ENCODE data around the gene PLXNA4. TPM values are rescaled to one million over a fixed set of nuclear protein-coding genes. Genes with fewer than 3 reads are reported as not detected.
A peak's percentile ranks its signal among the peaks of the same experiment; 100 is the strongest.
"Not testable (repeated sequence)": the region's sequence is repeated elsewhere in the genome, so short reads cannot be mapped to it uniquely, and the experiment has no call there.

The PLXNA4 gene
- total RNA-seq, 1 experiment from 2014 or later: 11.2 TPM

- H3K27me3 ChIP-seq: peaks cover 3% of the 10 kb centered on the region; the same call in 1 of the 2 replicates
- H3K4me1 ChIP-seq: no peaks in the 10 kb centered on the region
- no peak overlapping the region for H3K27ac ChIP-seq
- no peaks in the 10 kb centered on the region for H3K9me3 ChIP-seq (replicated peaks)
- no peaks in the 10 kb centered on the region for H3K36me3 ChIP-seq
- no peak for DNase-seq
- H3K4me3 ChIP-seq: no peak overlapping the region
Observed at GRCh38 chr7:132603220-132603833, 27.1 kb upstream of the PLXNA4 start.

DNA sequence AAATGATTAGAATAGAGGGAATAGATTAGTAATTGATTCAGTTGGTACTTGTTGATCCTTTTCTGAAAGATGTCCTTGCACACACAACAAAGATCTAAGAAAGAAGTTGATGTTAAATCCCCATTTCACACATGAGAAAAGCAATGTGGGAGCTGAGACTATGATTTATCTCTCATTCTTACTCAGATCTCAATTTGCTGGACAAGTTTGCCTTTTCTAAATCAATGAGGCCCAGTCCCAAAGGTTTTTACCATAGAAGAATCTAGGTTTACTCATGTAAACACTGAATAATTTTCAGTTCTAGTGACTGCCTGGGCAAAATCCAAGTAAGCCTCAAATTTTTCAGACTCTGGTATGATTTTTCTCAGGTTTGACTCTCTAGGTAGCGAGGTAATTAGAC, 25.5 kb upstream of the PLXNA4 start:
- Histone ChIP-seq H3K9me3 (replicated peaks) (no peaks in the 10 kb centered on the region), H3K27ac (no peak overlapping the region), H3K36me3 (no peaks in the 10 kb centered on the region), H3K4me3 (no peak overlapping the region), H3K27me3 (peaks cover 3% of the 10 kb centered on the region; the same call in 1 of the 2 replicates), H3K4me1 (no peaks in the 10 kb centered on the region)
- no peak for DNase-seq

GRCh38 chr7:132596588-132596987, 20.3 kb upstream of the PLXNA4 start:
- Histone ChIP-seq H3K4me1 (no peaks in the 10 kb centered on the region), H3K27me3 (no peaks in the 10 kb centered on the region; the same call in 1 of the 2 replicates), H3K9me3 (replicated peaks) (no peaks in the 10 kb centered on the region), H3K36me3 (no peaks in the 10 kb centered on the region), H3K27ac (no peak overlapping the region), H3K4me3 (no peak overlapping the region)
- no peak for DNase-seq

DNA sequence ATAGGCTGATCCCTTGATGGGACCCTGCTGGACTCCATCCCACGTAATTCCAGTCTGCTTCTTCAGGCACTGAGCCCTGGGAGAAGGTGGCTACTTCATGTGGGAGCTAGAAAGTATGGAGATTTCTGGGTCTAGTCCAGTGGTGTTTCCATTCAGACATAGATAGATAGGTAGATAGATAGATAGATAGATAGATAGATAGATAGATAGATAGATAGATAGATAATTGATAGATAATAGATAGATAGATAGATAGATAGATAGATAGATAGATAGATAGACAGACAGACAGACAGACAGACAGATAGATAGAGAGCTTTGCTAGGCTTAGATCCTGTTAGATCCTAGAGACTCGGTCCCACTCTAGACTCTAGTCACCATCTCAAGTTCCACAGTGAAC, 18.5 kb upstream of the PLXNA4 start:
- DNase-seq; H3K9me3 ChIP-seq (replicated peaks); H3K27me3 ChIP-seq; H3K27ac ChIP-seq; H3K4me1 ChIP-seq; H3K36me3 ChIP-seq; H3K4me3 ChIP-seq: not testable (repeated sequence)

GRCh38 chr7:132592936-132593335, 16.7 kb upstream of the PLXNA4 start:
- H3K27ac ChIP-seq: no peak overlapping the region
- no peaks in the 10 kb centered on the region for H3K9me3 ChIP-seq (replicated peaks)
- no peaks in the 10 kb centered on the region for H3K4me1 ChIP-seq
- H3K27me3 ChIP-seq: 0 out of 2 replicates have a peak, but pooled peaks cover 4% of the 10 kb centered on the region
- no peaks in the 10 kb centered on the region for H3K36me3 ChIP-seq
- no peak for DNase-seq
- H3K4me3 ChIP-seq: no peak overlapping the region

DNA sequence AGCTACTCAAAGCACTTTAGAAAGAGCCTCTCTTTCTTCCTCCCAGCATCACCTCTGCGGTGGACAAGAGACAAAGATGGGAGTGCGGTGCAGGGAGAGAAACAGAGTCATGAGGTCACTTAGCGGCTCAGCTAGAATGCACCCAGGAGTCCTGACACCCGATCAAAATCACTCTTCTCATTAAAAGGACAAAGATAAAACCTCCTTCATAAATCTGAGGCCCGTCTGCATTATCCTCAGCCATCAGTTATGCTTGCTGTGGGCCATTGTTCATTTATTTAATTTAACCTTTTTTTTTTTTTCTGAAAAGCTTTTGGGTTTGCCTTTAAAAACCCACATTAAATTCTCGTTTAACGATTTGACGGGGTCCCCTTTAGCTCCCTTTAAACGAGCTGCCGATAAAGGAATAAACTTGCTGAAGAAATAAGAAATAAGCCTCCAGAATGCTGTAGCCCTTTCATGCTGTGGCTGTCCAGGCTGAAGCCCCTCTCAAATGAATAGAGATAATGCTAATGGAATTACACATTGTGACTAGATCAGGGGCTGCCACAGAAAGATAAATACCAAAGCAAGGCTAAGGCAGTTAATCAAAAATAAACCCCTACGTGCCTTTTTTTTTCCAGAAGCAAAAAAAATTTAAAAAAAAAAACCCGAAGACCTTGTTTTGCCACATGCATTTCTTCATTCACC, 16.1 kb upstream of the PLXNA4 start:
- no peak for DNase-seq
- H3K4me3 ChIP-seq: no peak overlapping the region
- no peak overlapping the region for H3K27ac ChIP-seq
- H3K27me3 ChIP-seq: 0 out of 2 replicates have a peak, but pooled peaks cover 4% of the 10 kb centered on the region
- no peaks in the 10 kb centered on the region for H3K36me3 ChIP-seq
- H3K4me1 ChIP-seq: no peaks in the 10 kb centered on the region
- H3K9me3 ChIP-seq (replicated peaks): no peaks in the 10 kb centered on the region

DNA sequence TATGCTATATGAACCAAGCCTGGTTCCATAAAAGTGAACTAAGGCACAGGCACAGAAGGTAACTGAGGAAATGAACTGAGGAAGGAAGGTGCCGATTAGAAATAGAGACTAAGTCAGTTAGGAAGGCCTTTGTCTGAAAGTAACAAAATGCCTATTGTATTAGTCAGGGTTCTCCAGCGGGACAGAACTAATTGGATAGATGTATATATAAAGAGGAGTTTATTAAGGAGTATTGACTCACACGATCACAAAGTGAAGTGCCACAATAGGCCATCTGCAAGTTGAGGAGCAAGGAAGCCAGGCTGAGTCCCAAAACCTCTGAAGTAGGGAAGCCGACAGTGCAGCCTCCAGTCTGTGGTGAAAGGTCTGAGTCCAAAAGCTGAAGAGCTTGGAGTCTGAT, 13.9 kb upstream of the PLXNA4 start:
- Histone ChIP-seq H3K36me3 (no peaks in the 10 kb centered on the region), H3K27ac (no peak overlapping the region), H3K4me3 (no peak overlapping the region), H3K9me3 (replicated peaks) (no peaks in the 10 kb centered on the region), H3K4me1 (no peaks in the 10 kb centered on the region), H3K27me3 (0 out of 2 replicates have a peak, but pooled peaks cover 4% of the 10 kb centered on the region)
- no peak for DNase-seq

- no peak for DNase-seq
- Histone ChIP-seq H3K9me3 (replicated peaks) (no peaks in the 10 kb centered on the region), H3K4me1 (no peaks in the 10 kb centered on the region), H3K4me3 (no peak overlapping the region), H3K27ac (no peak overlapping the region), H3K27me3 (0 out of 2 replicates have a peak, but pooled peaks cover 4% of the 10 kb centered on the region), H3K36me3 (no peaks in the 10 kb centered on the region)
Observed at GRCh38 chr7:132588596-132588995, 12.3 kb upstream of the PLXNA4 start.

- Histone ChIP-seq H3K9me3 (replicated peaks) (no peaks in the 10 kb centered on the region), H3K27me3 (no peaks in the 10 kb centered on the region), H3K36me3 (no peaks in the 10 kb centered on the region), H3K4me1 (no peaks in the 10 kb centered on the region), H3K27ac (no peak overlapping the region), H3K4me3 (no peak overlapping the region)
- no peak for DNase-seq
Observed at GRCh38 chr7:132584796-132585494, 8.7 kb upstream of the PLXNA4 start.

DNA sequence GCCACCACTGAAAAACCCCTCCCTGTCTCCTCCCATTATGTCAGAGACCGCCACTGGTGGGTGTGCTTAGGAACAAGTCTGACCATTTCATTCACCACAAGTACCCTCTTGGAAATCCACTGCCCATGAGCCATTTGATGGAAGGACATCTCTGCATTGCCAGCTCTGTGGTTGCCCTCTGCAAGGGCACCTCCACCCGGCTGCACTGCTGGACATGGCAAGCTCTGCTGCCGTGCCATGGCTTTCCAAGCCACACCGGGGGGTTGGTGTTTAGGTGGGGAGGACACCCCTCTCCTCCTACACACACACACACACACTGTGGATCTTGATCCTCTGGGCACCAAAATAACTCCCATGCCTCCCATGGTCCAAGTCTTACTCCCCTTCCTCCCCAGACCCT, 5.2 kb upstream of the PLXNA4 start:
- Histone ChIP-seq H3K9me3 (replicated peaks) (no peaks in the 10 kb centered on the region), H3K27ac (no peak overlapping the region), H3K4me1 (no peaks in the 10 kb centered on the region), H3K27me3 (no peaks in the 10 kb centered on the region), H3K36me3 (no peaks in the 10 kb centered on the region), H3K4me3 (no peak overlapping the region)
- no peak for DNase-seq

- H3K9me3 ChIP-seq (replicated peaks): no peaks in the 10 kb centered on the region
- DNase-seq: peak; percentile 76 to 90
- H3K36me3 ChIP-seq: no peaks in the 10 kb centered on the region
- no peaks in the 10 kb centered on the region for H3K27me3 ChIP-seq
- no peak overlapping the region for H3K4me3 ChIP-seq
- no peaks in the 10 kb centered on the region for H3K4me1 ChIP-seq
- no peak overlapping the region for H3K27ac ChIP-seq
Observed at GRCh38 chr7:132580717-132581285, 4.5 kb upstream of the PLXNA4 start.

DNA sequence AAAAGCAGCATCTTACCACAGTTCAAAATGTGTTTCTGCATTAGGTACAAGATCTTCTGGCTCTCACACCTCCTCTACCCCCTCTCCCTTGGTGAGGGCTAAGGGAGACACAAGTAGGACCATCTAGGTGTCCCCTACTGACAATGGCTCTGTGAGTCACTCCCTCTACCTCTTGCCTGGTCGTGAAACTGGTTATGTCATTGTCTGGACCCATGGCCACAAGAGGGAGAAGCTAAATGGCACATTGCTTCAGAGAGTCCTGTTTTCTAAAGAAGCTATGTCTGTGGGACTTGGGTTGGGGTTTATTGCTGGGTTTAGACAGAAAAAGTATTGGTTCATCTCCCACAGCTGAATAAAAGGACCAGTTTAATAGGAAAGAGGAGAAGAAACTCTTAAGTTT, 4.0 kb upstream of the PLXNA4 start:
- Histone ChIP-seq H3K27me3 (no peaks in the 10 kb centered on the region), H3K36me3 (no peaks in the 10 kb centered on the region), H3K4me3 (no peak overlapping the region), H3K27ac (no peak overlapping the region), H3K9me3 (replicated peaks) (no peaks in the 10 kb centered on the region), H3K4me1 (no peaks in the 10 kb centered on the region)
- peak; percentile 15 to 41 for DNase-seq

DNA sequence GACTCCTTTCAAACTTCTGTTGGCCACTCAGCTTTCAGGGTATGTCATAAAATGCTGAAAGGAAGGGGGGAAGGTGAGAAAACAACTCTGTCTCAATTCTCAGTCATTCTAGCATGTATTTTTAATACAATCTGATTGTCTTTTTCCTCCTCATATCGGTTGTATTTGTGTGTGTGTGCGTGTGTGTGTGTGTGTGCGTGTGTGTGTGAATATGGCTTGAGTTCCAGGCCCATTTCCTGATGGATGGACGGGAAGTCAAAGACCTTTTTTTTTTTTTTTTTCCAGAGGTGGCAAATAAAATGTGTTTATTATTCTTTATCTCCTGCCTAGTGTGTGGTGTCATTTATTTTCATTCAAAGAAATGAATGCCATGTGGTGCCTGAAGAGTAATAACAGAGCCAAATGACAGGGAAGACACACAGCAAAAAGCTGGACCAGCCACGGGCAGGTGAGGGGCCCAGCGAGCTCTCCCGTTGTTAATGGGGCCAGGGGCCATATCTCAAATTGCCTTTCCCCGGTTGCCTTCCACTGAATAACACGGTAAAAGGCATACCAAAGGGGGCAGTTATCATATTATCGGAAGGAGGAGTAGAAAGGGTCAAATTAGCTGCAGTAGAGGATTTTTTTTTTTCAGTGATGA, 3.1 kb upstream of the PLXNA4 start:
- no peak overlapping the region for H3K27ac ChIP-seq
- no peak for DNase-seq
- H3K27me3 ChIP-seq: no peaks in the 10 kb centered on the region
- H3K4me3 ChIP-seq: no peak overlapping the region
- H3K9me3 ChIP-seq (replicated peaks): no peaks in the 10 kb centered on the region
- no peaks in the 10 kb centered on the region for H3K4me1 ChIP-seq
- no peaks in the 10 kb centered on the region for H3K36me3 ChIP-seq

- Histone ChIP-seq H3K27me3 (no peaks in the 10 kb centered on the region), H3K9me3 (replicated peaks) (no peaks in the 10 kb centered on the region), H3K27ac (no peak overlapping the region), H3K36me3 (no peaks in the 10 kb centered on the region), H3K4me1 (no peaks in the 10 kb centered on the region), H3K4me3 (no peak overlapping the region)
- no peak for DNase-seq
Observed at GRCh38 chr7:132578826-132579225, 2.6 kb upstream of the PLXNA4 start.

- H3K36me3 ChIP-seq: no peaks in the 10 kb centered on the region
Observed at GRCh38 chr7:132578050-132578370, 1.7 kb upstream of the PLXNA4 start.

More at GRCh38 chr7:132578050-132578370, 1.7 kb upstream of the PLXNA4 start:
- H3K27me3 ChIP-seq: no peaks in the 10 kb centered on the region
- DNase-seq: no peak
- H3K4me1 ChIP-seq: no peaks in the 10 kb centered on the region
- H3K27ac ChIP-seq: no peak overlapping the region
- H3K4me3 ChIP-seq: no peak overlapping the region
- no peaks in the 10 kb centered on the region for H3K9me3 ChIP-seq (replicated peaks)
